ENCODE measurements around the gene FKBP4. TPM values are rescaled to one million over a fixed set of nuclear protein-coding genes. Genes with fewer than 3 reads are reported as not detected.

The FKBP4 gene
- total and polyA plus RNA-seq, 2 of the 8 experiments (the other 6 are each of a cell fraction or from before 2014, with no cell fraction given) = 72.6 to 243 TPM

DNA sequence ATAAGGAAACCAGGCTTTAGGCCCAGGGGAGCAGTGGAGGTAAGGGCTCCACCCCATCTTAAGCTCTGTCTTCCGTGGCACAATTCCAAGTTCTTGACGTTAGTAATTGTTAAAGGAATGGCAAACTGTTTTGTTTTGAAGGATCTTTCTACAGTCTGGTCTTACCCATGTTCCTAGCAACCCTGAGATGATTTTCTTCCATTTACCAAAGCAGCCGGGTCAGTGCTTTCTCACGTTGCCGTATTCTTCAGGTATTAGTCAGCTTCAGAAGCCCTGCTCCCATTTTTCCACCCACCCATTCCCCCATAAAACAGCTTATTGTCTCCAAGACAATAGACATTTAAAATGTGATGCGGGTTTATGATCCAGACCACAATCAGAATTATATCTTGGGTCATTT, 29.8 kb downstream of the FKBP4 start:
- Histone ChIP-seq H4K8ac (ENCODE audit: extremely low read depth, insufficient read depth, low read length) (no peak overlapping the region), H3K27ac (ENCODE audit: low read depth, low read length) (no peak overlapping the region), H3K4me3 (ENCODE audit: extremely low read depth in 1 of 4, insufficient read depth in 2 of 4, low read depth in 3 of 4, low read length in 4 of 4) (no peak overlapping the region; a peak in 1 of 8 replicates), H3K4me1 (replicated peaks in 1 of 4; ENCODE audit: control insufficient read depth in 3 of 4, insufficient read depth in 4 of 4, low read length in 3 of 4) (peaks cover 3 to 24% (median 10%) of the 10 kb centered on the region in 4 experiments), H2BK15ac (ENCODE audit: low read length) (no peak overlapping the region), H3K23ac (ENCODE audit: insufficient read length) (no peak overlapping the region), H3K4ac (replicated peaks; ENCODE audit: insufficient read length, low read depth, low read length) (no peak overlapping the region), H3K36me3 (ENCODE audit: control insufficient read depth in 2 of 4, insufficient read depth in 4 of 4, low read length in 3 of 4) (peaks cover 12 to 45% (median 22%) of the 10 kb centered on the region in 4 experiments; a peak in 6 of 8 replicates), H2BK12ac (ENCODE audit: low read depth, low read length) (no peak overlapping the region), H3K79me1 (ENCODE audit: low read depth, low read length) (no peaks in the 10 kb centered on the region; the same call in 1 of the 2 replicates), H3K23me2 (ENCODE audit: low read depth, low read length) (no peaks in the 10 kb centered on the region), H4K91ac (replicated peaks; ENCODE audit: insufficient read length, low read length) (no peak overlapping the region), H3K9me3 (ENCODE audit: insufficient read depth in 2 of 2, low read depth in 1 of 2, low read length in 1 of 2) (no peaks in the 10 kb centered on the region), H2BK120ac (replicated peaks; ENCODE audit: low read depth, low read length) (no peak overlapping the region), H3K56ac (replicated peaks; ENCODE audit: insufficient read length, low read depth, low read length) (no peak overlapping the region), H3K9ac (replicated peaks in 1 of 4; ENCODE audit: extremely low read depth in 1 of 4, low read depth in 3 of 4, low read length in 3 of 4) (no peak overlapping the region), H3K79me2 (ENCODE audit: control insufficient read depth in 1 of 2, insufficient read depth in 2 of 2, low read length in 2 of 2) (no peaks in the 10 kb centered on the region), H4K20me1 (replicated peaks in 1 of 2; ENCODE audit: control insufficient read depth in 1 of 2, insufficient read depth in 2 of 2, low read length in 2 of 2) (peaks cover 2 to 9% of the 10 kb centered on the region in 2 experiments), H2AFZ (ENCODE audit: low read length) (no peak overlapping the region), H2AK5ac (ENCODE audit: low read depth, low read length) (no peak overlapping the region), H3K18ac (ENCODE audit: extremely low read depth, low read length) (0 out of 2 replicates have a peak overlapping the region, but pooled peaks have one; percentile 5), H2BK20ac (ENCODE audit: low read length) (no peak overlapping the region), H4K5ac (ENCODE audit: insufficient read length, low read depth, low read length) (no peak overlapping the region), H3K27me3 (replicated peaks in 1 of 4; ENCODE audit: control insufficient read depth in 3 of 4, extremely low read depth in 1 of 4, insufficient read depth in 3 of 4, low read length in 3 of 4) (no peaks in the 10 kb centered on the region), H3K14ac (ENCODE audit: insufficient read length) (no peak overlapping the region), H3K4me2 (ENCODE audit: insufficient read depth in 1 of 2, low read depth in 2 of 2, low read length in 2 of 2) (peak overlapping the region; percentile 39 to 43; a peak in 2 of 4 replicates), H2BK5ac (ENCODE audit: low read depth, low read length) (peak overlapping the region; percentile 24; the same call in 1 of the 2 replicates)
- ChIA-PET CTCF (ENCODE audit: partially characterized antibody) (interaction anchor here (0.6 to 3.8 kb wide), 7 partner anchors 9 to 1823 kb away, joined by 3 to 19 read pairs (median 3); partner anchors contain the start of gene ITFG2), POLR2A (ENCODE audit: partially characterized antibody) (interaction anchor here (1.1 to 8.7 kb wide), 7 partner anchors 9 to 120 kb away, joined by 3 to 58 read pairs (median 5); partner anchors contain the start of genes ITFG2, NRIP2 and TEX52)
- WGBS, 2 experiments (ENCODE audit: extremely low coverage in 1 of 2, insufficient coverage in 1 of 2, insufficient read length in 1 of 2, insufficient replicate concordance in 2 of 2, low coverage in 1 of 2, low lambda C conversion rate in 2 of 2, missing lambda C conversion rate in 1 of 2) = 83% methylated on average over 6 of the region's 6 CpGs; no CpG with 5 or more reads in 1 of the 2 experiments
- TF ChIP-seq BCL11A (IDR thresholded peaks at IDR 0.05; ENCODE audit: low read depth in 2 of 2, low read length in 2 of 2) (no peak), RAD21 (IDR thresholded peaks at IDR 0.05 in 1 of 2, conservative IDR thresholded peaks at IDR 0.05 in 1 of 2; ENCODE audit: low read depth in 2 of 2, low read length in 2 of 2) (no peak)
- DNase-seq (ENCODE audit: low read depth in 1 of 2, low spot score in 2 of 2) (no peak), FAIRE-seq (no peak)
